ENCODE data around the gene CBX5.

DNA sequence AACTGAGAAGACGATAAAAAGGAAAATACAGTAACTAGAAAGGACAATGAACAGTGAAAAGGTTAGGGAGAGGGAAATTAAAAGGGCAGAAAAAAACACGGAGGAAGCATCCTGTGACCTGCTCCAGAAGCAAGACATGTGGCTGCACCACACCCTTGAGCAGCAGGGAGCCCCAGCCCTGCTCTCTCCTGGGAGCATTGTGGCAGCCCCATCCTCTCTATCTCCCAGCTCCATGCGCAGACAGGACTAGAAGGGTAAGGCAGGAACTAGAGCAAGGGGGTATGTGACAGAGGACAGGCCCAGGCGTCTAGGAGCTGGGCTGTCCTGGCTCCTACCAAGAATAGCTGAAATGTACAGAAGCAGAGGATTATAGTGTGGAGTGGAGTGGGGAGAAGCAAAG, 52.5 kb downstream of the CBX5 start:
- TF ChIP-seq, protein P1, sequence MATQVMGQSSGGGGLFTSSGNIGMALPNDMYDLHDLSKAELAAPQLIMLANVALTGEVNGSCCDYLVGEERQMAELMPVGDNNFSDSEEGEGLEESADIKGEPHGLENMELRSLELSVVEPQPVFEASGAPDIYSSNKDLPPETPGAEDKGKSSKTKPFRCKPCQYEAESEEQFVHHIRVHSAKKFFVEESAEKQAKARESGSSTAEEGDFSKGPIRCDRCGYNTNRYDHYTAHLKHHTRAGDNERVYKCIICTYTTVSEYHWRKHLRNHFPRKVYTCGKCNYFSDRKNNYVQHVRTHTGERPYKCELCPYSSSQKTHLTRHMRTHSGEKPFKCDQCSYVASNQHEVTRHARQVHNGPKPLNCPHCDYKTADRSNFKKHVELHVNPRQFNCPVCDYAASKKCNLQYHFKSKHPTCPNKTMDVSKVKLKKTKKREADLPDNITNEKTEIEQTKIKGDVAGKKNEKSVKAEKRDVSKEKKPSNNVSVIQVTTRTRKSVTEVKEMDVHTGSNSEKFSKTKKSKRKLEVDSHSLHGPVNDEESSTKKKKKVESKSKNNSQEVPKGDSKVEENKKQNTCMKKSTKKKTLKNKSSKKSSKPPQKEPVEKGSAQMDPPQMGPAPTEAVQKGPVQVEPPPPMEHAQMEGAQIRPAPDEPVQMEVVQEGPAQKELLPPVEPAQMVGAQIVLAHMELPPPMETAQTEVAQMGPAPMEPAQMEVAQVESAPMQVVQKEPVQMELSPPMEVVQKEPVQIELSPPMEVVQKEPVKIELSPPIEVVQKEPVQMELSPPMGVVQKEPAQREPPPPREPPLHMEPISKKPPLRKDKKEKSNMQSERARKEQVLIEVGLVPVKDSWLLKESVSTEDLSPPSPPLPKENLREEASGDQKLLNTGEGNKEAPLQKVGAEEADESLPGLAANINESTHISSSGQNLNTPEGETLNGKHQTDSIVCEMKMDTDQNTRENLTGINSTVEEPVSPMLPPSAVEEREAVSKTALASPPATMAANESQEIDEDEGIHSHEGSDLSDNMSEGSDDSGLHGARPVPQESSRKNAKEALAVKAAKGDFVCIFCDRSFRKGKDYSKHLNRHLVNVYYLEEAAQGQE (IDR thresholded peaks at IDR 0.05; ENCODE audit: insufficient read depth in 1 of 2, low read depth in 2 of 2, low read length in 2 of 2), result no peak
- TF ChIP-seq POLR2AphosphoS5 (IDR thresholded peaks at IDR 0.05; ENCODE audit: low read depth, low read length) (no peak), SIN3A (IDR thresholded peaks at IDR 0.05; ENCODE audit: borderline replicate concordance, insufficient read depth, low read length) (no peak)
